Measurements from ENCODE around the gene ZNF827. TPM values are rescaled to one million over a fixed set of nuclear protein-coding genes. Genes with fewer than 3 reads are reported as not detected.

Gene ZNF827
- total RNA-seq, 4 donors from 2014 or later = 7.2 to 16.1 (median 10.9) TPM

DNA sequence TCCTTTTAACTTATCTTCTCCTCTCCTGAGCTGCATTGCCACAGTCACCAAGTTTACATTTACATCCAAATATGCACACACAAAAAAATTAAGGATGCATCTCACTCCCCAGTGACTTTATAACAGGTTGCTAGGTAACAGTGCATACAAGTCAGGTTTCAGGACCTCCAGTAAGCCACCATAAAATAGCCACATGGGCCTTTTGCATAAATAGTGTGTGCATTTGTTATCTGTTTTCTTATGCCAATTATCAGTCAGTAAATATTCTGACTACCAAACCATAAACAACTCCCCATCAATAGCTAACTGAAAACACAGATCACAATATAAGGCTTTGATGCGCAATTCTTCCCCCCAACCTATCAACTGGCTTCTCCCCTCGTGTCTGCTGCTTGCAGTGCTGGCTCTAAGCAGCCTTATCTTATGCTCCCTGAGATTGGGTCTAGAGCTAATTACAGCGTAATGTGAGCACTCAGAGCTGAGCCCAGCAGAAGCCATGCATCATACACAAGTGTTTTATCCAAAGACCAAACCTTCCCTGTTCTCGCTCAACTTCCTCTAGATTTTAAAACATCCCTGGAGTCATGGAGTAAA lies 55.4 kb downstream of the ZNF827 start:
- in situ Hi-C loops (cut with MboI; ENCODE audit: low sequenced_read_pairs in 4 of 4) = no loop called here
- H3K27me3 ChIP-seq = no peaks in the 10 kb centered on the region
- TF ChIP-seq, protein P1, sequence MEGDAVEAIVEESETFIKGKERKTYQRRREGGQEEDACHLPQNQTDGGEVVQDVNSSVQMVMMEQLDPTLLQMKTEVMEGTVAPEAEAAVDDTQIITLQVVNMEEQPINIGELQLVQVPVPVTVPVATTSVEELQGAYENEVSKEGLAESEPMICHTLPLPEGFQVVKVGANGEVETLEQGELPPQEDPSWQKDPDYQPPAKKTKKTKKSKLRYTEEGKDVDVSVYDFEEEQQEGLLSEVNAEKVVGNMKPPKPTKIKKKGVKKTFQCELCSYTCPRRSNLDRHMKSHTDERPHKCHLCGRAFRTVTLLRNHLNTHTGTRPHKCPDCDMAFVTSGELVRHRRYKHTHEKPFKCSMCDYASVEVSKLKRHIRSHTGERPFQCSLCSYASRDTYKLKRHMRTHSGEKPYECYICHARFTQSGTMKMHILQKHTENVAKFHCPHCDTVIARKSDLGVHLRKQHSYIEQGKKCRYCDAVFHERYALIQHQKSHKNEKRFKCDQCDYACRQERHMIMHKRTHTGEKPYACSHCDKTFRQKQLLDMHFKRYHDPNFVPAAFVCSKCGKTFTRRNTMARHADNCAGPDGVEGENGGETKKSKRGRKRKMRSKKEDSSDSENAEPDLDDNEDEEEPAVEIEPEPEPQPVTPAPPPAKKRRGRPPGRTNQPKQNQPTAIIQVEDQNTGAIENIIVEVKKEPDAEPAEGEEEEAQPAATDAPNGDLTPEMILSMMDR (IDR thresholded peaks at IDR 0.05 in 4 of 5, conservative IDR thresholded peaks at IDR 0.05 in 1 of 5) = no peak
- TF ChIP-seq POLR2A (IDR thresholded peaks at IDR 0.05) = no peak
- no peaks in the 10 kb centered on the region for H3K36me3 ChIP-seq
- no peak for ATAC-seq
- no peaks in the 10 kb centered on the region for H3K9me3 ChIP-seq
- H3K4me1 ChIP-seq = peaks cover 60 to 62% of the 10 kb centered on the region in 2 donors
- intact Hi-C loops (cut with DNase I; ENCODE audit: low total_unique reads) = no loop called here
- no peak overlapping the region for H3K4me3 ChIP-seq
- DNase-seq = no peak
- peak overlapping the region in 1 of 4 donors; percentile 19 for H3K27ac ChIP-seq

DNA sequence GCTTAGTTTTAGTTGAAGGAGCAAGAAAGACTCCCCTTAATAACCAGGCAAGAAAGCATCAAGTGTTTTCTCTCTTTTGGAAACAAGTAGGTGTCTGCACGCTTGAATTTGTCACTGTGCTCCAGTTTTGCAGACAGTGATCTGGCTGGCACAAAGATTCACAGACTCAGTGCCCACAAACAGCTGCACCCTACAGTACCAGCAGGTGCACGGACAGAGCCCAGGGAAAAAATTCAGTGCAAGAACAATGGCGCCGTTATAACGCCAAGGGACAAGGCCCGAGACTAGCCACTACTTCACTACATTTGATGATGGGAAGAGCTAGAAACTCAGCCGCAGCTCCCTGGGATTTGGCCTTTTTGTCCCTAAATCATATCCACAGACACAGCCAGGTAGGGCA lies 56.0 kb downstream of the ZNF827 start:
- peak; percentile 57 to 61 for ATAC-seq
- in situ Hi-C loops (cut with MboI; ENCODE audit: low sequenced_read_pairs in 4 of 4) = no loop called here
- H3K4me1 ChIP-seq = peaks cover 57 to 68% of the 10 kb centered on the region in 2 donors
- H3K4me3 ChIP-seq = no peak overlapping the region
- no peak for TF ChIP-seq POLR2A (IDR thresholded peaks at IDR 0.05)
- TF ChIP-seq, protein P1 (IDR thresholded peaks at IDR 0.05 in 4 of 5, conservative IDR thresholded peaks at IDR 0.05 in 1 of 5) = no peak
- H3K9me3 ChIP-seq = no peaks in the 10 kb centered on the region
- intact Hi-C loops (cut with DNase I; ENCODE audit: low total_unique reads) = no loop called here
- no peaks in the 10 kb centered on the region for H3K36me3 ChIP-seq
- H3K27ac ChIP-seq = peak overlapping the region; percentile 18 to 31 (median 19)
- DNase-seq = peak; percentile 25 to 48
- no peaks in the 10 kb centered on the region for H3K27me3 ChIP-seq

DNA sequence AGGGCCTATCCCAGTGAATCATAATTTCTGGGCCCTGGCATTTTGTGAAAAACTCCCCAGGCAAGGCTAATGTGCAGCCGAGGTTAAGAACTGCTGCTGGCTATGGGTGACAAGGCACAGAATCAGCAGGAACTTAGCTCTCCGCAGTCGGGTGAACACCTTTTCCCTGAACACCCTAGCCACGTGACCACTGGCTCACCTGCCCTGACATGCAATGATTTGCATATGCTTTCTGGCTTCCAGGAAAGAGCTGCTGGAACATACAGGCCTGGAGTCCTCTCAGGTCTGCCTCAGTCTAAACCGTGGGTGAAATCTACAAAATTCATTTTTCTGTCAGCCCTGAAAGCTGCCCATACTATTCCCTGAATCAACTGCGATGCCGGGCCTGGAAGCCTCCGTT lies 56.6 kb downstream of the ZNF827 start:
- no peak for TF ChIP-seq POLR2A (IDR thresholded peaks at IDR 0.05)
- TF ChIP-seq, protein P1 (IDR thresholded peaks at IDR 0.05 in 4 of 5, conservative IDR thresholded peaks at IDR 0.05 in 1 of 5) = no peak
- Histone ChIP-seq H3K4me1 (peaks cover 57 to 68% of the 10 kb centered on the region in 2 donors), H3K9me3 (no peaks in the 10 kb centered on the region), H3K4me3 (no peak overlapping the region), H3K36me3 (no peaks in the 10 kb centered on the region), H3K27me3 (no peaks in the 10 kb centered on the region), H3K27ac (peak overlapping the region; percentile 18 to 31 (median 19))
- intact Hi-C loops (cut with DNase I; ENCODE audit: low total_unique reads) = no loop called here
- DNase-seq = no peak
- in situ Hi-C loops (cut with MboI; ENCODE audit: low sequenced_read_pairs in 4 of 4) = no loop called here
- no peak for ATAC-seq

DNA sequence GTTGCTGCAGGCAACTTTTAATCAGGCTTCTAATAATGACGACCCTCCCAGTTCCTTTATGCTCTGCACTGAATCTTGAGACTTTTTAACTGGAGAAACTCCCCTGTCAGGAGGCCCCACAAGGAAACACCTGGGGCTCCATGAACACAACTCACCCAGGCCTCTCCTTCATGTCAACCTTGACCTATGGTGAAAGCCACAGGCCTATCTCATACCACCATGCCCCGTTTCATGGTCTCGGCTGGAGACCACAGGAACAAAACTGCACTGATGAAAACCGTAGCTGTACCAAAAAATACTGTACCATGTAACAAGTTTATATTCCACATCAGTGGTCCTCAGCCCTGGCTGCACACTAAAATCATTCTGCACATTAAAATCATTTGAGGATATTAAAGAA lies 57.0 kb downstream of the ZNF827 start:
- intact Hi-C loops (cut with DNase I; ENCODE audit: low total_unique reads) = no loop called here
- TF ChIP-seq POLR2A (IDR thresholded peaks at IDR 0.05) = no peak
- TF ChIP-seq, protein P1 (IDR thresholded peaks at IDR 0.05 in 4 of 5, conservative IDR thresholded peaks at IDR 0.05 in 1 of 5) = no peak

More for the DNA sequence above, 57.0 kb downstream of the ZNF827 start:
- H3K27me3 ChIP-seq = no peaks in the 10 kb centered on the region
- peak overlapping the region in 2 of 4 donors; percentile 6 to 19 for H3K27ac ChIP-seq
- no peak overlapping the region for H3K4me3 ChIP-seq
- peaks cover 57 to 68% of the 10 kb centered on the region in 2 donors for H3K4me1 ChIP-seq
- no peak for ATAC-seq
- no peak for DNase-seq
- H3K9me3 ChIP-seq = no peaks in the 10 kb centered on the region
- no peaks in the 10 kb centered on the region for H3K36me3 ChIP-seq
- in situ Hi-C loops (cut with MboI; ENCODE audit: low sequenced_read_pairs in 4 of 4) = no loop called here

All from gastrocnemius medialis (tissue), 4 donors.